Choroid plexus epithelial cell (primary cell): ENCODE data around the gene TOMM7.

Source experiments
- DNase-seq: peaks from one replicate; pipeline ENCODE4 v3.0.0-alpha.2; 2010; ENCODE audit warnings: low read depth
- H3K4me3 ChIP-seq: 2 replicates; pipeline ENCODE4 v1.5.1; 2011; ENCODE audit warnings: low read depth, mild to moderate bottlenecking, control low read depth, low read length, moderate library complexity
- CTCF ChIP-seq: conservative IDR thresholded peaks from 2 replicates; pipeline ENCODE4 v1.5.1; 2011; ENCODE audit warnings: low read depth, mild to moderate bottlenecking, control low read depth, inconsistent platforms, low read length, moderate library complexity

The TOMM7 gene

GRCh38 chr7:22833113-22833855 is 10.6 kb upstream of the TOMM7 start:
- TF ChIP-seq CTCF = no peak
- no peak for DNase-seq
- H3K4me3 ChIP-seq = no peak overlapping the region

- no peak overlapping the region for H3K4me3 ChIP-seq
- no peak for DNase-seq
- no peak for TF ChIP-seq CTCF
These were observed 9.8 kb upstream of the TOMM7 start for GRCh38 chr7:22832401-22832800.

- TF ChIP-seq CTCF = no peak
- no peak for DNase-seq
- no peak overlapping the region for H3K4me3 ChIP-seq
These were observed 9.1 kb upstream of the TOMM7 start for GRCh38 chr7:22831602-22832305.

- no peak for TF ChIP-seq CTCF
- DNase-seq = no peak
- H3K4me3 ChIP-seq = no peak overlapping the region
These were observed 4.9 kb upstream of the TOMM7 start for GRCh38 chr7:22827563-22827962.

- no peak overlapping the region for H3K4me3 ChIP-seq
- no peak for TF ChIP-seq CTCF
- DNase-seq = no peak
These were observed 3.9 kb upstream of the TOMM7 start for GRCh38 chr7:22826593-22826992.

- no peak overlapping the region for H3K4me3 ChIP-seq
- no peak for DNase-seq
- TF ChIP-seq CTCF = no peak
These were observed 2.1 kb upstream of the TOMM7 start for GRCh38 chr7:22824760-22825159.

GRCh38 chr7:22823142-22823497 is 471 bp upstream of the TOMM7 start:
- peak overlapping the region; percentile 93 for H3K4me3 ChIP-seq
- DNase-seq = no peak
- TF ChIP-seq CTCF = no peak
